Adrenal gland (tissue), 12 donors: ENCODE data around the gene SPINK4. TPM values are rescaled to one million over a fixed set of nuclear protein-coding genes. Genes with fewer than 3 reads are reported as not detected.

Source experiments
- DNase-seq, 7 donors: peaks; one replicate each; pipeline ENCODE4 v3.0.0-alpha.2; 2019 to 2020
- H3K27ac ChIP-seq, 5 donors: fragments of 200-600 bp; sonication (generic) in 4 of 5; 1 replicate in 3 of 5; 2 replicates in 2 of 5; pipeline versions ENCODE4 v1.5.1 to v1.8.0; 2016 to 2020; ENCODE audit warnings: mild to moderate bottlenecking in 1 of 5
- H3K27me3 ChIP-seq: fragments of 200-600 bp; 2 replicates; pipeline ENCODE4 v1.8.0; 2021
- H3K36me3 ChIP-seq, 2 donors: fragments of 200-600 bp; replicated peaks in 1 of 2; 1 replicate in 1 of 2; 2 replicates in 1 of 2; pipeline versions ENCODE4 v1.5.1 to v1.8.0; 2018 to 2022
- H3K4me1 ChIP-seq, 2 donors: fragments of 200-600 bp; replicated peaks in 1 of 2; 1 replicate in 1 of 2; 2 replicates in 1 of 2; pipeline versions ENCODE4 v1.5.1 to v1.8.0; 2018 to 2021
- H3K4me3 ChIP-seq, 4 donors: fragments of 200-600 bp; sonication (generic) in 3 of 4; one replicate each; pipeline ENCODE4 v1.5.1; 2016 to 2018
- H3K9me3 ChIP-seq, 3 donors: fragments of 200-600 bp; sonication (generic) in 1 of 3; replicated peaks in 1 of 3; 1 replicate in 2 of 3; 2 replicates in 1 of 3; pipeline versions ENCODE4 v1.5.1 to v1.8.0; 2016 to 2021
- CTCF ChIP-seq, 6 experiments: fragments of 450-650 bp in 4 of 6; fragments of 200-600 bp in 2 of 6; sonication (generic) in 1 of 6; IDR thresholded peaks; 1 replicate in 5 of 6; 2 replicates in 1 of 6; pipeline versions ENCODE4 v1.5.1 to v1.8.0; 2016 to 2021; ENCODE audit warnings: antibody characterized with exemption in 6 of 6, mild to moderate bottlenecking in 2 of 6, moderate library complexity in 1 of 6
- POLR2A ChIP-seq, 2 donors: fragments of 450-650 bp; IDR thresholded peaks; one replicate each; pipeline ENCODE4 v1.6.1; 2017; ENCODE audit warnings: antibody characterized with exemption in 2 of 2, mild to moderate bottlenecking in 2 of 2, moderate library complexity in 1 of 2
- WGBS, 4 donors: extraction: QIAGEN DNeasy Blood & Tissue Kit in 2 of 4; methylation state at CpG; one replicate each; pipeline versions ENCODE4 v1.1.5 to v1.1.7; 2013 to 2017; 5-methylcytosine and 5-hydroxymethylcytosine counted together
- intact Hi-C, 2 donors: fragments of 100-400 bp; cut with DNase I; formaldehyde crosslinking; loops; one replicate each; pipeline versions ENCODE4 v1.14.1 to v1.15.0; 2022 to 2023
- polyA plus RNA-seq, 3 donors: library from polyadenylated mRNA; stranded (reverse); fragments of 200-250 nt in 2 of 3; fragments of 350-450 nt in 1 of 3; fragmentation: Illumina TruSeq in 1 of 3; extraction: RNeasy Lipid Tissue Mini Kit (QIAGEN cat#74804) in 1 of 3; gene quantifications; one replicate each; pipeline ENCODE4 v1.2.3, GENCODE V29; 2013 to 2014
- total RNA-seq, 9 donors: library from RNA; depleted of rRNA in 4 of 9; stranded (reverse); fragments of >200 nt in 4 of 9; fragments of 120-200 nt in 1 of 9; fragmentation: NEBNext Ultra II Directional in 1 of 9; extraction: Animal tissue kit (Norgen Biotek cat#: 25700) in 1 of 9; gene quantifications; one replicate each; pipeline versions ENCODE4 v1.1.0 to v1.2.4, GENCODE V29; 2013 to 2023
- donor health status: healthy with polysubstance abuse.
- donor health status: Bipolar disorder and iron deficiency.
- donor health status: DM: yes; HTN: yes; CAD: no.
- donor health status: DM: no; HTN: no; CAD: no.
- donor health status: DM: no; HTN: no; CAD: no.
- donor health status: DM: yes; HTN: yes; CAD: no.

SPINK4 gene
- total and polyA plus RNA-seq, 12 donors = 1.7 to 12.0 (median 4.3) TPM; not detected in 7

DNA sequence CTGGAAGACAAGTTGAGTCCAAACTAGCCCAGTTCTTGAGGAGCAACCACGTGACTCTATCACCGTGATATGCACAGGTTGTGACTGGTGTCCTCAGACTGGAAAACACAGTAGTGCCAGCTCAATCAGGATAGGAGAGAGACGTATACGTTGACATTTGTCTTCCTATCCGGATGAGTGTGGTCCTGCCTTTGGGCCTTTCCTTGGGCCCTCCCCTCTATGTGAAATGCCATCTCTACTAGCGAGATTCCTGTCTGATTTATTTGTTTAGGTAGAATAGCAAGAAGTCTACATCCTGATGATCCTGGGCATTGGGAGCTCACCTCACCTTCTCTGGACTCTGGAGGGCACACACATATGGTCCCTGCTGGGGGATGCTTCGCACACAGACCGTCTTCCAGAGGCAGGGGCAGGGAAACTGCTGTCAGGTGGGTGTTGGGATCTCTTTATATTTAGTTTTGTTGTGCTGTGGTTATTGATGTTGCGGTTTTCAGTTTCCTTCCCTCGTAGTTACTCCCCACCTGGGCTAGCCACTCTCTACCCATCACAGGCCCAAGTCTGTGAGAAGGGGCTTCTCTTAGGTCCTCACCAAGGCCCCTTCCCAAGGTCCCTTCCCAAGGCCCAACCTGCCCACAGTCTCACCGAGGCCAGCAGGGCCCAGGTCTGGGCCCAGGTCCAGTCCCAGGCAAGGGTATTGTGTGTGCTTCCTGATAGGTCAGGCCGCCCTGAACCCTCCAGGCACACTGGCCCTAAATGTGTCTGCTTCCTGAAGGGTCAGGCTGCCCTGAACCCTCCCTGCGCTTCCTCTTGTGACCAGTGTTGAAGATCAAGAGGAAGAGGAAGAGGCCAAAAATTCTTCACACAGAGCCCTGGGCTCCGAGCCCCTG is 19.0 kb upstream of the SPINK4 start:
- intact Hi-C loops = loop anchor here (2.0 to 5.0 kb wide), 2 partner anchors 34 to 140 kb away; no protein-coding TSS in a partner anchor
- WGBS, 4 donors = 75 to 84% (median 79%) methylated on average over 12 to 14 of the region's 14 CpGs
- H3K36me3 ChIP-seq = no peaks in the 10 kb centered on the region
- H3K27ac ChIP-seq = peak overlapping the region in 1 of 5 donors; percentile 46
- H3K27me3 ChIP-seq = no peaks in the 10 kb centered on the region
- peaks cover 5% of the 10 kb centered on the region in 2 donors for H3K4me1 ChIP-seq
- H3K4me3 ChIP-seq = no peak overlapping the region
- H3K9me3 ChIP-seq = no peaks in the 10 kb centered on the region
- peak in 4 of 7 donors; percentile 32 to 63 (median 40) for DNase-seq
- TF ChIP-seq POLR2A (IDR thresholded peaks at IDR 0.05) = no peak
- TF ChIP-seq CTCF (IDR thresholded peaks at IDR 0.05) = no peak

GRCh38 chr9:33221568-33221884 is 18.4 kb upstream of the SPINK4 start:
- Histone ChIP-seq H3K9me3 (no peaks in the 10 kb centered on the region), H3K4me3 (no peak overlapping the region), H3K27ac (peak overlapping the region in 1 of 5 donors; percentile 46), H3K27me3 (no peaks in the 10 kb centered on the region), H3K4me1 (peaks cover 5% of the 10 kb centered on the region in 2 donors), H3K36me3 (no peaks in the 10 kb centered on the region)
- whole genome bisulfite sequencing, 4 donors = 81 to 100% (median 87%) methylated on average over 3 of the region's 3 CpGs
- intact Hi-C loops = loop anchor here (2.0 to 5.0 kb wide), 2 partner anchors 34 to 141 kb away; no protein-coding TSS in a partner anchor
- TF ChIP-seq CTCF (IDR thresholded peaks at IDR 0.05) (no peak), POLR2A (IDR thresholded peaks at IDR 0.05) (no peak)
- DNase-seq = no peak

DNA sequence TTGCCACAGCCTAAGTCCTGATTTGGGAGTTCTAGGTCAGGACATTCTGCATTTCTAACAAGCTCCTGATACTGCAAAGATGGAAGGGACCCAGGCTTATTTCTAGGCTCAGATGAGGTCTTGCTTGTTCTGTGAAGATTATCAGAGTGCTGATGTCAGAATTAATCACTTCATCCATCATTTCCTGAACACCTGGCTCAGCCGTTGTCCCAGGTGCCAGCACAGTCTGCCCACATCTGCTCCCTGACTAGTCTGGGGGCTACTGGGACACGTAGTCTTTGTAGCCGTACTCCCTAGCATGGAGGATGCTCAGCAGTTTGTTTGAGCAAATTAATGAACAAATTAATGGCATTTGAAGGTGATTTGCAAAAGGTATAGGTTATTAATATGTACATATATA is 17.9 kb upstream of the SPINK4 start:
- no peaks in the 10 kb centered on the region for H3K9me3 ChIP-seq
- TF ChIP-seq CTCF (IDR thresholded peaks at IDR 0.05) (no peak), POLR2A (IDR thresholded peaks at IDR 0.05) (no peak)
- H3K4me3 ChIP-seq = no peak overlapping the region
- no peak overlapping the region for H3K27ac ChIP-seq
- 77 to 85% (median 82%) methylated on average over 3 of the region's 3 CpGs for whole genome bisulfite sequencing, 4 donors
- H3K4me1 ChIP-seq = peaks cover 5% of the 10 kb centered on the region in 2 donors
- intact Hi-C loops = loop anchor here in 1 of 2 donors (2.0 to 5.0 kb wide), 2 partner anchors 35 to 141 kb away; no protein-coding TSS in a partner anchor
- no peaks in the 10 kb centered on the region for H3K36me3 ChIP-seq
- DNase-seq = no peak
- no peaks in the 10 kb centered on the region for H3K27me3 ChIP-seq

- H3K9me3 ChIP-seq = no peaks in the 10 kb centered on the region
- no peak overlapping the region for H3K4me3 ChIP-seq
- H3K36me3 ChIP-seq = no peaks in the 10 kb centered on the region
- H3K27me3 ChIP-seq = no peaks in the 10 kb centered on the region
- peak in 1 of 6 experiments; percentile 11 for TF ChIP-seq CTCF (IDR thresholded peaks at IDR 0.05)
- no peak for TF ChIP-seq POLR2A (IDR thresholded peaks at IDR 0.05)
- 67 to 86% (median 73%) methylated on average over 1 of the region's 1 CpG for WGBS, 4 donors
- H3K4me1 ChIP-seq = peaks cover 5% of the 10 kb centered on the region in 2 donors
- intact Hi-C loops = loop anchor here in 1 of 2 donors (2.0 to 5.0 kb wide), 2 partner anchors 36 to 143 kb away; no protein-coding TSS in a partner anchor
- H3K27ac ChIP-seq = no peak overlapping the region
- DNase-seq = no peak
Measured at GRCh38 chr9:33223696-33224095, 16.3 kb upstream of the SPINK4 start.
